GM19467 (cell line): ENCODE data around the gene TRPM2.

Experiments
- ATAC-seq: cut with Tn5 transposase; IDR thresholded peaks from one replicate; pipeline ENCODE4 v1.9.1; 2021; ENCODE audit warnings: mild to moderate bottlenecking, moderate library complexity; ENCODE audit not compliant: unreplicated experiment

Gene TRPM2

GRCh38 chr21:44438531-44439210, 85.2 kb downstream of the TRPM2 start:
- ATAC-seq = no peak

GRCh38 chr21:44439211-44439600, 85.8 kb downstream of the TRPM2 start:
- no peak for ATAC-seq

- ATAC-seq = no peak
Measured at GRCh38 chr21:44440241-44441040, 87.0 kb downstream of the TRPM2 start.

- no peak for ATAC-seq
Measured at GRCh38 chr21:44441041-44441400, 87.6 kb downstream of the TRPM2 start.

GRCh38 chr21:44441581-44442265, 88.3 kb downstream of the TRPM2 start:
- no peak for ATAC-seq

- no peak for ATAC-seq
Measured at GRCh38 chr21:44442266-44443125, 89.1 kb downstream of the TRPM2 start.

GRCh38 chr21:44443291-44443890, 90.0 kb downstream of the TRPM2 start:
- ATAC-seq = no peak

GRCh38 chr21:44443891-44444285, 90.5 kb downstream of the TRPM2 start:
- no peak for ATAC-seq

- ATAC-seq = no peak
Measured at GRCh38 chr21:44444286-44444931, 91.0 kb downstream of the TRPM2 start.

GRCh38 chr21:44445145-44445812, 91.9 kb downstream of the TRPM2 start:
- no peak for ATAC-seq

- ATAC-seq = no peak
Measured at GRCh38 chr21:44448651-44449131, 95.3 kb downstream of the TRPM2 start.

- ATAC-seq = no peak
Measured at GRCh38 chr21:44449473-44450363, 96.3 kb downstream of the TRPM2 start.

GRCh38 chr21:44450402-44450801, 97.0 kb downstream of the TRPM2 start:
- ATAC-seq = no peak

GRCh38 chr21:44450999-44451398, 97.6 kb downstream of the TRPM2 start:
- ATAC-seq = no peak

- ATAC-seq = no peak
Measured at GRCh38 chr21:44453120-44453519, 99.7 kb downstream of the TRPM2 start.

GRCh38 chr21:44454058-44454457, 100.6 kb downstream of the TRPM2 start:
- no peak for ATAC-seq

- no peak for ATAC-seq
Measured at GRCh38 chr21:44454747-44455523, 101.5 kb downstream of the TRPM2 start, which contains the start of gene LRRC3. LRRC3 (plus strand) TSS chr21:44455510; CDS start chr21:44456645, 1,135 bp downstream.
